Lung (tissue), 12 donors: Measurements from ENCODE around the gene NT5DC2. TPM values are rescaled to one million over a fixed set of nuclear protein-coding genes. Genes with fewer than 3 reads are reported as not detected.

ENCODE experiments used
- ATAC-seq: fragments of 200-7000 bp; cut with Tn5 transposase; one replicate; pipeline ENCODE4 v1.9.1; 2020; ENCODE audit warnings: moderate number of reproducible peaks; ENCODE audit not compliant: insufficient read depth, low FRiP score
- DNase-seq, 3 donors: peaks; one replicate each; pipeline ENCODE4 v3.0.0-alpha.2; 2013 to 2017
- H3K27ac ChIP-seq, 2 donors: one replicate each; pipeline ENCODE4 v1.5.1; 2013; ENCODE audit warnings: mild to moderate bottlenecking in 2 of 2, moderate library complexity in 2 of 2, control low read depth in 1 of 2, inconsistent platforms in 1 of 2, low read depth in 1 of 2, low read length in 1 of 2
- H3K27me3 ChIP-seq, 3 donors: one replicate each; pipeline ENCODE4 v1.5.1; 2013; ENCODE audit warnings: low read length in 2 of 3; ENCODE audit not compliant: control insufficient read depth in 3 of 3, insufficient read depth in 3 of 3
- H3K36me3 ChIP-seq, 4 donors: one replicate each; pipeline ENCODE4 v1.5.1; 2013; ENCODE audit warnings: low read length in 4 of 4, mild to moderate bottlenecking in 1 of 4, moderate library complexity in 1 of 4; ENCODE audit not compliant: control insufficient read depth in 4 of 4, insufficient read depth in 4 of 4
- H3K4me1 ChIP-seq, 5 donors: one replicate each; pipeline ENCODE4 v1.5.1; 2013; ENCODE audit warnings: low read length in 5 of 5, mild to moderate bottlenecking in 2 of 5, moderate library complexity in 1 of 5; ENCODE audit not compliant: control insufficient read depth in 5 of 5, insufficient read depth in 5 of 5
- H3K4me3 ChIP-seq: one replicate; pipeline ENCODE4 v1.5.1; 2013; ENCODE audit warnings: mild to moderate bottlenecking, control low read depth, moderate library complexity
- H3K9ac ChIP-seq, 2 donors: one replicate each; pipeline ENCODE4 v1.5.1; 2013; ENCODE audit warnings: low read length in 2 of 2, control low read depth in 1 of 2; ENCODE audit not compliant: insufficient read depth in 1 of 2
- H3K9me3 ChIP-seq, 4 donors: one replicate each; pipeline ENCODE4 v1.5.1; 2013; ENCODE audit warnings: low read length in 3 of 4, mild to moderate bottlenecking in 1 of 4, moderate library complexity in 1 of 4; ENCODE audit not compliant: control insufficient read depth in 4 of 4, insufficient read depth in 3 of 4
- CTCF ChIP-seq: IDR thresholded peaks from 2 replicates; pipeline ENCODE4 v1.5.1; 2012; ENCODE audit warnings: mild to moderate bottlenecking; ENCODE audit errors: control extremely low read depth, extremely low read depth
- WGBS, 2 donors: extraction: QIAGEN DNeasy Blood & Tissue Kit; methylation state at CpG; one replicate each; pipeline ENCODE4 v1.1.7; 2013; 5-methylcytosine and 5-hydroxymethylcytosine counted together
- polyA plus RNA-seq, 2 donors: library from polyadenylated mRNA; stranded (reverse); fragments of 200-250 nt; gene quantifications; one replicate each; pipeline ENCODE4 v1.2.1, GENCODE V29; 2013
- total RNA-seq, 2 donors: library from RNA; depleted of rRNA in 1 of 2; stranded (reverse); fragments of >200 nt in 1 of 2; gene quantifications; one replicate each; pipeline ENCODE4 v1.2.1, GENCODE V29; 2014 to 2021
- donor health status: control.
- donor health status: control.
- donor health status: Bipolar disorder and iron deficiency.
- donor health status: healthy.
- donor health status: DM: yes; HTN: yes; CAD: no.

NT5DC2 gene
- total and polyA plus RNA-seq, 4 donors: 32.7 to 85.6 (median 51.2) TPM

GRCh38 chr3:52506266-52506966 lies 27.2 kb downstream of the NT5DC2 start:
- DNase-seq (no peak), ATAC-seq (no peak)
- Histone ChIP-seq H3K4me3 (no peak overlapping the region), H3K9me3 (no peaks in the 10 kb centered on the region), H3K36me3 (peaks cover 0 to 15% (median 0%) of the 10 kb centered on the region in 4 donors), H3K4me1 (no peaks in the 10 kb centered on the region), H3K27ac (no peak overlapping the region), H3K27me3 (no peaks in the 10 kb centered on the region), H3K9ac (no peak overlapping the region)
- 89% methylated on average over 27 of the region's 27 CpGs for WGBS, 2 donors
- TF ChIP-seq CTCF: no peak

GRCh38 chr3:52504977-52505376 lies 28.7 kb downstream of the NT5DC2 start:
- Histone ChIP-seq H3K36me3 (peaks cover 0 to 14% (median 0%) of the 10 kb centered on the region in 4 donors), H3K27me3 (no peaks in the 10 kb centered on the region), H3K4me1 (no peaks in the 10 kb centered on the region), H3K4me3 (no peak overlapping the region), H3K9ac (no peak overlapping the region), H3K9me3 (no peaks in the 10 kb centered on the region), H3K27ac (no peak overlapping the region)
- whole genome bisulfite sequencing, 2 donors: 92 to 94% methylated on average over 10 of the region's 10 CpGs
- DNase-seq (no peak), ATAC-seq (no peak)
- no peak for TF ChIP-seq CTCF

- Histone ChIP-seq H3K9me3 (no peaks in the 10 kb centered on the region), H3K9ac (no peak overlapping the region), H3K4me3 (no peak overlapping the region), H3K27me3 (no peaks in the 10 kb centered on the region), H3K36me3 (peaks cover 0 to 14% (median 0%) of the 10 kb centered on the region in 4 donors), H3K4me1 (no peaks in the 10 kb centered on the region), H3K27ac (no peak overlapping the region)
- DNase-seq: no peak
- TF ChIP-seq CTCF: no peak
- ATAC-seq: no peak
- 82 to 87% methylated on average over 23 of the region's 23 CpGs for WGBS, 2 donors
Observed at GRCh38 chr3:52503788-52504424, 29.8 kb downstream of the NT5DC2 start.
